ENCODE measurements around the gene TPM4. TPM values are rescaled to one million over a fixed set of nuclear protein-coding genes. Genes with fewer than 3 reads are reported as not detected.

The TPM4 gene
- polyA plus RNA-seq, 1 donor from 2014 or later: 119 TPM

GRCh38 chr19:16136185-16136999 lies 60.1 kb downstream of the TPM4 start:
- no peaks in the 10 kb centered on the region for H3K79me2 ChIP-seq (replicated peaks; ENCODE audit: insufficient read depth, low read length)
- no peaks in the 10 kb centered on the region for H3K27me3 ChIP-seq (ENCODE audit: insufficient read depth, low read depth, low read length)
- H3K4me2 ChIP-seq (ENCODE audit: low read length): no peak overlapping the region
- no peak overlapping the region for H2AFZ ChIP-seq (ENCODE audit: low read depth, low read length)
- no peak overlapping the region for H3K4me3 ChIP-seq (ENCODE audit: low read length)
- no peak overlapping the region for H3K9ac ChIP-seq (ENCODE audit: low read length)
- TF ChIP-seq POLR2AphosphoS5 (IDR thresholded peaks at IDR 0.05): no peak
- no peak for TF ChIP-seq CTCF (IDR thresholded peaks at IDR 0.05; ENCODE audit: poor library complexity, severe bottlenecking)
- no peak for TF ChIP-seq EP300 (conservative IDR thresholded peaks at IDR 0.05; ENCODE audit: poor library complexity, severe bottlenecking)
- no peak for TF ChIP-seq RAD21 (conservative IDR thresholded peaks at IDR 0.05)
- no peak for TF ChIP-seq MXI1 (conservative IDR thresholded peaks at IDR 0.05; ENCODE audit: poor library complexity, severe bottlenecking)
- no peak for TF ChIP-seq SMC3 (conservative IDR thresholded peaks at IDR 0.05; ENCODE audit: poor library complexity)
- no peak for TF ChIP-seq EZH2 (IDR thresholded peaks at IDR 0.05; ENCODE audit: borderline replicate concordance, insufficient read depth, low read length, poor library complexity, severe bottlenecking)
- no peak for TF ChIP-seq REST (IDR thresholded peaks at IDR 0.05; ENCODE audit: borderline replicate concordance)
- no peak for TF ChIP-seq TAF1 (IDR thresholded peaks at IDR 0.05; ENCODE audit: low read depth)
- no peaks in the 10 kb centered on the region for H3K9me2 ChIP-seq (ENCODE audit: insufficient read depth, low read length)
- H3F3A ChIP-seq (ENCODE audit: insufficient read depth, low read length, poor library complexity, severe bottlenecking): no peaks in the 10 kb centered on the region
- no peaks in the 10 kb centered on the region for H4K20me1 ChIP-seq (ENCODE audit: insufficient read depth)
- H3K36me3 ChIP-seq (ENCODE audit: insufficient read depth, low read length): no peaks in the 10 kb centered on the region
- H3K27ac ChIP-seq (ENCODE audit: low read length): no peak overlapping the region
- H3K9me3 ChIP-seq (ENCODE audit: low read length): no peaks in the 10 kb centered on the region

- Histone ChIP-seq H3K4me3 (ENCODE audit: low read length) (no peak overlapping the region), H3K27ac (ENCODE audit: low read length) (no peak overlapping the region), H3F3A (ENCODE audit: insufficient read depth, low read length, poor library complexity, severe bottlenecking) (no peaks in the 10 kb centered on the region), H3K9ac (ENCODE audit: low read length) (no peak overlapping the region), H2AFZ (ENCODE audit: low read depth, low read length) (no peak overlapping the region), H3K9me3 (ENCODE audit: low read length) (no peaks in the 10 kb centered on the region), H3K9me2 (ENCODE audit: insufficient read depth, low read length) (no peaks in the 10 kb centered on the region), H3K36me3 (ENCODE audit: insufficient read depth, low read length) (no peaks in the 10 kb centered on the region), H4K20me1 (ENCODE audit: insufficient read depth) (no peaks in the 10 kb centered on the region), H3K4me2 (ENCODE audit: low read length) (no peak overlapping the region), H3K27me3 (ENCODE audit: insufficient read depth, low read depth, low read length) (no peaks in the 10 kb centered on the region), H3K79me2 (replicated peaks; ENCODE audit: insufficient read depth, low read length) (no peaks in the 10 kb centered on the region)
- TF ChIP-seq TAF1 (IDR thresholded peaks at IDR 0.05; ENCODE audit: low read depth) (no peak), MXI1 (conservative IDR thresholded peaks at IDR 0.05; ENCODE audit: poor library complexity, severe bottlenecking) (no peak), REST (IDR thresholded peaks at IDR 0.05; ENCODE audit: borderline replicate concordance) (no peak), RAD21 (conservative IDR thresholded peaks at IDR 0.05) (no peak), POLR2AphosphoS5 (IDR thresholded peaks at IDR 0.05) (no peak), EP300 (conservative IDR thresholded peaks at IDR 0.05; ENCODE audit: poor library complexity, severe bottlenecking) (no peak), EZH2 (IDR thresholded peaks at IDR 0.05; ENCODE audit: borderline replicate concordance, insufficient read depth, low read length, poor library complexity, severe bottlenecking) (no peak), CTCF (IDR thresholded peaks at IDR 0.05; ENCODE audit: poor library complexity, severe bottlenecking) (no peak), SMC3 (conservative IDR thresholded peaks at IDR 0.05; ENCODE audit: poor library complexity) (no peak)
Measured at GRCh38 chr19:16139752-16140151, 63.5 kb downstream of the TPM4 start.
